Thyroid gland (tissue), 4 donors: ENCODE data around the gene NKX2-3.

Experiments
- POLR2A ChIP-seq, 2 donors: fragments of 450-650 bp; IDR thresholded peaks; one replicate each; pipeline ENCODE4 v1.6.1; 2017; ENCODE audit warnings: antibody characterized with exemption in 2 of 2, mild to moderate bottlenecking in 2 of 2, moderate library complexity in 1 of 2
- TF ChIP-seq, protein P1 (sequence below), 6 experiments: fragments of 200-600 bp in 3 of 6; fragments of 450-650 bp in 3 of 6; sonication (generic) in 3 of 6; IDR thresholded peaks; one replicate each; pipeline ENCODE4 v1.5.1; 2016 to 2019; ENCODE audit warnings: antibody characterized with exemption in 6 of 6, mild to moderate bottlenecking in 2 of 6, inconsistent platforms in 1 of 6, moderate library complexity in 1 of 6

DNA sequence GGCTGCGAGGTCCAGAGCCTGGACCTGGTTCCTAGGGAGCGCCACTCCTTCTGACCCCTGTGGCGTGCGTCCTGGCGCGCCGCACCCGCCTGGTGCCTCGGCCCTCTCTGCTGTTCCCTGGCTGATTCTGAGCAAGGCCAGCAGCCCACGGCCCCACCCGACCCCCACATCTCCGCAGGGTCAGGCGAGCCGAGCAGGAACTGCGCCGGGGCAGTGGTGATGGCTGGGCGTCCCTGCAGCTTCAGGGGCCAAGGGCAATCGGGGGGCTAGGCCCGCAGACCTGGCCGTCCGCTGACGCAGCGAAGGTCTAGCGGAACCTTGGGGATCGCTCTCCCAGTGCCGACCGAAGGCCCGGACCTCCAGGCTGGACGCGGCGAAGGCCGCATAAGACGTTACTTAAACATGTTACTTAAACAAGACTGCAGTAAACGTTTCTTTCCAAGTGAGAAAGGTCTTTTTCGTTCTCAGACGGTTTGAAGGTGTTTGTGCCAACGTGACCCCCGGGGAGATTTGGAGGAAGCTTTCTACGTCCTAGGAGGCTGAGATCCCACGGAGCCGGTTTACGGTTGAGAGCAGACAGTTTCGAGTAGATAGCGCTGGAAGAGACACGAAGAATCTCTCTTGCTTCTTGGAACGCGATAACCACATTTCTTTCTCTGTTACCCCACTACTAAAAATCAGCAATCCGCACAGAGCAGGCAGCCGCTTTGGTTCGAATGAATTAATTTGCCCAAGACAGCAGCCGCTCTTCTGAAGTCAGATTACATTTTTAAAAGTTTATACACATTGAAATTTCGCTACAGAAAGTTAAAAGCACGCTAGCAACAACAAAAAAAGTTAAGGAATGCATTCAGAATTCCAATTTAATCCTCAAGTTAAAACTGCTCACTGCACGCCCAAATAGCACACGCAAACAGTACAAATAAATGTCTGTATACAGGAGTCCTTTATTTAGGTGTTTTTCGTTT lies 4.9 kb upstream of the NKX2-3 start:
- TF ChIP-seq, protein P1, sequence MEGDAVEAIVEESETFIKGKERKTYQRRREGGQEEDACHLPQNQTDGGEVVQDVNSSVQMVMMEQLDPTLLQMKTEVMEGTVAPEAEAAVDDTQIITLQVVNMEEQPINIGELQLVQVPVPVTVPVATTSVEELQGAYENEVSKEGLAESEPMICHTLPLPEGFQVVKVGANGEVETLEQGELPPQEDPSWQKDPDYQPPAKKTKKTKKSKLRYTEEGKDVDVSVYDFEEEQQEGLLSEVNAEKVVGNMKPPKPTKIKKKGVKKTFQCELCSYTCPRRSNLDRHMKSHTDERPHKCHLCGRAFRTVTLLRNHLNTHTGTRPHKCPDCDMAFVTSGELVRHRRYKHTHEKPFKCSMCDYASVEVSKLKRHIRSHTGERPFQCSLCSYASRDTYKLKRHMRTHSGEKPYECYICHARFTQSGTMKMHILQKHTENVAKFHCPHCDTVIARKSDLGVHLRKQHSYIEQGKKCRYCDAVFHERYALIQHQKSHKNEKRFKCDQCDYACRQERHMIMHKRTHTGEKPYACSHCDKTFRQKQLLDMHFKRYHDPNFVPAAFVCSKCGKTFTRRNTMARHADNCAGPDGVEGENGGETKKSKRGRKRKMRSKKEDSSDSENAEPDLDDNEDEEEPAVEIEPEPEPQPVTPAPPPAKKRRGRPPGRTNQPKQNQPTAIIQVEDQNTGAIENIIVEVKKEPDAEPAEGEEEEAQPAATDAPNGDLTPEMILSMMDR (IDR thresholded peaks at IDR 0.05): no peak
- no peak for TF ChIP-seq POLR2A (IDR thresholded peaks at IDR 0.05)
